ENCODE data around the gene ZDBF2.

DNA sequence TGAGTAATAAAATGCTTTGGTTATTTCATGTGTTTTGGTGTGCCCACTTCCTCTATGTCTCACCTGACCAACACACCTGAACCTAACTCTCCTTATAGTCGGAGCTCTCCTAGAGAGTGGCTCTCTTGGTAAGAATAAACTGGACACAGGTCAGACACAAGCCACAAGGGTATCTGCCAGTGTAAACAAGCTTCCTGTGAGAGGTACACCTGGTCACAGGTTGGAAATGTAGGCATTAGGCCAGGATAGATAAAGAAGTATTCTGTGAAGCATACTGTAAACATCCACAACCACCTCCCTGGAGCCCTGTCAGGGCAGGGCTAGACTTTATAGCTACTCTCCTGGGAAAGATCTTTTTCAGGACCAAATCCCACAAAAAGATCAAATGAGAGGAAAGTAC is 69.4 kb downstream of the ZDBF2 start:
- TF ChIP-seq, protein P1, sequence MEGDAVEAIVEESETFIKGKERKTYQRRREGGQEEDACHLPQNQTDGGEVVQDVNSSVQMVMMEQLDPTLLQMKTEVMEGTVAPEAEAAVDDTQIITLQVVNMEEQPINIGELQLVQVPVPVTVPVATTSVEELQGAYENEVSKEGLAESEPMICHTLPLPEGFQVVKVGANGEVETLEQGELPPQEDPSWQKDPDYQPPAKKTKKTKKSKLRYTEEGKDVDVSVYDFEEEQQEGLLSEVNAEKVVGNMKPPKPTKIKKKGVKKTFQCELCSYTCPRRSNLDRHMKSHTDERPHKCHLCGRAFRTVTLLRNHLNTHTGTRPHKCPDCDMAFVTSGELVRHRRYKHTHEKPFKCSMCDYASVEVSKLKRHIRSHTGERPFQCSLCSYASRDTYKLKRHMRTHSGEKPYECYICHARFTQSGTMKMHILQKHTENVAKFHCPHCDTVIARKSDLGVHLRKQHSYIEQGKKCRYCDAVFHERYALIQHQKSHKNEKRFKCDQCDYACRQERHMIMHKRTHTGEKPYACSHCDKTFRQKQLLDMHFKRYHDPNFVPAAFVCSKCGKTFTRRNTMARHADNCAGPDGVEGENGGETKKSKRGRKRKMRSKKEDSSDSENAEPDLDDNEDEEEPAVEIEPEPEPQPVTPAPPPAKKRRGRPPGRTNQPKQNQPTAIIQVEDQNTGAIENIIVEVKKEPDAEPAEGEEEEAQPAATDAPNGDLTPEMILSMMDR (IDR thresholded peaks at IDR 0.05): no peak
- TF ChIP-seq POLR2A (IDR thresholded peaks at IDR 0.05; ENCODE audit: low read depth): no peak
- no peak for TF ChIP-seq POLR2AphosphoS5 (IDR thresholded peaks at IDR 0.05)
- TF ChIP-seq EP300 (IDR thresholded peaks at IDR 0.05): no peak

Data from esophagus muscularis mucosa (tissue), 4 donors.